COLO829 (cell line): Measurements from ENCODE around the gene TIPRL.

ENCODE experiments used
- DNase-seq: peaks from one replicate; pipeline ENCODE4 v3.0.0; 2012; ENCODE audit warnings: low spot score

Gene TIPRL

GRCh38 chr1:168216171-168216570 lies 37.4 kb downstream of the TIPRL start:
- DNase-seq: no peak

GRCh38 chr1:168217664-168218063 lies 38.9 kb downstream of the TIPRL start:
- no peak for DNase-seq

- no peak for DNase-seq
Observed at GRCh38 chr1:168218658-168219057, 39.9 kb downstream of the TIPRL start.

GRCh38 chr1:168220470-168220871 lies 41.7 kb downstream of the TIPRL start:
- no peak for DNase-seq

GRCh38 chr1:168221275-168221674 lies 42.5 kb downstream of the TIPRL start:
- no peak for DNase-seq

- DNase-seq: no peak
Observed at GRCh38 chr1:168223261-168223660, 44.5 kb downstream of the TIPRL start.

GRCh38 chr1:168223681-168224540 lies 45.1 kb downstream of the TIPRL start:
- DNase-seq: no peak

GRCh38 chr1:168224991-168225390 lies 46.2 kb downstream of the TIPRL start:
- no peak for DNase-seq

- DNase-seq: peak; percentile 70
Observed at GRCh38 chr1:168225476-168226190, 46.9 kb downstream of the TIPRL start, which contains the start of gene SFT2D2. Gene SFT2D2 (plus strand): TSS chr1:168226004. CDS start chr1:168226080, 76 bp downstream.

GRCh38 chr1:168227620-168228019 lies 48.9 kb downstream of the TIPRL start:
- peak; percentile 66 for DNase-seq

- no peak for DNase-seq
Observed at GRCh38 chr1:168229893-168230292, 51.1 kb downstream of the TIPRL start.

GRCh38 chr1:168230709-168231108 lies 51.9 kb downstream of the TIPRL start:
- no peak for DNase-seq

GRCh38 chr1:168234846-168235547 lies 56.2 kb downstream of the TIPRL start:
- DNase-seq: peak; percentile 89

GRCh38 chr1:168235548-168235885 lies 56.8 kb downstream of the TIPRL start:
- no peak for DNase-seq

- no peak for DNase-seq
Observed at GRCh38 chr1:168235937-168236336, 57.2 kb downstream of the TIPRL start.

GRCh38 chr1:168236836-168237611 lies 58.3 kb downstream of the TIPRL start:
- DNase-seq: peak; percentile 93

GRCh38 chr1:168243198-168243597 lies 64.4 kb downstream of the TIPRL start:
- no peak for DNase-seq

GRCh38 chr1:168243636-168244212 lies 65.0 kb downstream of the TIPRL start:
- DNase-seq: no peak

GRCh38 chr1:168245042-168245441 lies 66.3 kb downstream of the TIPRL start:
- no peak for DNase-seq

GRCh38 chr1:168246506-168246905 lies 67.7 kb downstream of the TIPRL start:
- no peak for DNase-seq
